ENCODE results near the gene RUNX1. TPM values are rescaled to one million over a fixed set of nuclear protein-coding genes. Genes with fewer than 3 reads are reported as not detected.

RUNX1 gene
- polyA plus RNA-seq, 1 donor: 3.0 TPM

- no peak for DNase-seq
Observed at GRCh38 chr21:34846601-34847112, 202.4 kb downstream of the RUNX1 start.

GRCh38 chr21:34845521-34846451 is 203.3 kb downstream of the RUNX1 start:
- DNase-seq: no peak

- DNase-seq: no peak
Observed at GRCh38 chr21:34844924-34845238, 204.2 kb downstream of the RUNX1 start.

- no peak for DNase-seq
Observed at GRCh38 chr21:34844013-34844923, 204.8 kb downstream of the RUNX1 start.

- DNase-seq: no peak
Observed at GRCh38 chr21:34843562-34843961, 205.5 kb downstream of the RUNX1 start.

GRCh38 chr21:34841154-34841553 is 207.9 kb downstream of the RUNX1 start:
- no peak for DNase-seq

GRCh38 chr21:34840693-34841092 is 208.4 kb downstream of the RUNX1 start:
- DNase-seq: no peak

GRCh38 chr21:34838956-34839820 is 209.9 kb downstream of the RUNX1 start:
- DNase-seq: no peak

GRCh38 chr21:34836933-34837505 is 212.1 kb downstream of the RUNX1 start:
- DNase-seq: no peak

- no peak for DNase-seq
Observed at GRCh38 chr21:34836103-34836932, 212.8 kb downstream of the RUNX1 start.

GRCh38 chr21:34835526-34835925 is 213.6 kb downstream of the RUNX1 start:
- DNase-seq: no peak

- DNase-seq: no peak
Observed at GRCh38 chr21:34834852-34835501, 214.1 kb downstream of the RUNX1 start.

- DNase-seq: no peak
Observed at GRCh38 chr21:34834290-34834689, 214.8 kb downstream of the RUNX1 start.

- DNase-seq: no peak
Observed at GRCh38 chr21:34833465-34833864, 215.6 kb downstream of the RUNX1 start.

- no peak for DNase-seq
Observed at GRCh38 chr21:34830386-34831170, 218.5 kb downstream of the RUNX1 start.

GRCh38 chr21:34827445-34828235 is 221.5 kb downstream of the RUNX1 start:
- DNase-seq: no peak

GRCh38 chr21:34826836-34827235 is 222.3 kb downstream of the RUNX1 start:
- DNase-seq: no peak

- DNase-seq: no peak
Observed at GRCh38 chr21:34825948-34826548, 223.1 kb downstream of the RUNX1 start.
